HG02840 (cell line): ENCODE data around the gene HYI.
"Not testable (repeated sequence)": the region's sequence is repeated elsewhere in the genome, so short reads cannot be mapped to it uniquely, and the experiment has no call there.

Experiments used
- ATAC-seq: cut with Tn5 transposase; IDR thresholded peaks from one replicate; pipeline ENCODE4 v1.9.1; 2021; ENCODE audit warnings: mild to moderate bottlenecking, moderate library complexity, moderate number of reproducible peaks; ENCODE audit not compliant: unreplicated experiment, low FRiP score

The HYI gene

GRCh38 chr1:43432171-43432860, 21.4 kb downstream of the HYI start:
- no peak for ATAC-seq

- ATAC-seq, result no peak
Measured at GRCh38 chr1:43431676-43432075, 22.1 kb downstream of the HYI start.

- no peak for ATAC-seq
Measured at GRCh38 chr1:43430831-43431230, 22.9 kb downstream of the HYI start.

GRCh38 chr1:43427941-43428340, 25.8 kb downstream of the HYI start:
- ATAC-seq, result no peak

- ATAC-seq, result no peak
Measured at GRCh38 chr1:43427524-43427923, 26.2 kb downstream of the HYI start.

- no peak for ATAC-seq
Measured at GRCh38 chr1:43426221-43426620, 27.5 kb downstream of the HYI start.

GRCh38 chr1:43425045-43425444, 28.7 kb downstream of the HYI start:
- no peak for ATAC-seq

- no peak for ATAC-seq
Measured at GRCh38 chr1:43423672-43424550, 29.8 kb downstream of the HYI start.

- ATAC-seq, result no peak
Measured at GRCh38 chr1:43422995-43423671, 30.6 kb downstream of the HYI start.

- no peak for ATAC-seq
Measured at GRCh38 chr1:43421976-43422750, 31.6 kb downstream of the HYI start.

GRCh38 chr1:43421396-43421795, 32.3 kb downstream of the HYI start:
- ATAC-seq, result no peak

GRCh38 chr1:43420874-43421273, 32.9 kb downstream of the HYI start:
- ATAC-seq, result no peak

- no peak for ATAC-seq
Measured at GRCh38 chr1:43419627-43420425, 33.9 kb downstream of the HYI start.

GRCh38 chr1:43418858-43419257, 34.9 kb downstream of the HYI start:
- ATAC-seq, result no peak

- no peak for ATAC-seq
Measured at GRCh38 chr1:43415901-43416300, 37.8 kb downstream of the HYI start.

- ATAC-seq, result no peak
Measured at GRCh38 chr1:43414634-43415223, 39.0 kb downstream of the HYI start.

GRCh38 chr1:43413426-43413825, 40.3 kb downstream of the HYI start:
- ATAC-seq, result not testable (repeated sequence)

- ATAC-seq, result no peak
Measured at GRCh38 chr1:43410571-43410970, 43.2 kb downstream of the HYI start.

- ATAC-seq, result no peak
Measured at GRCh38 chr1:43405876-43406234, 47.9 kb downstream of the HYI start.
